Measurements from ENCODE around the gene GMPPA. TPM values are rescaled to one million over a fixed set of nuclear protein-coding genes. Genes with fewer than 3 reads are reported as not detected.

Gene GMPPA
- total and polyA plus RNA-seq, 9 donors: 14.2 to 35.7 (median 23.7) TPM

DNA sequence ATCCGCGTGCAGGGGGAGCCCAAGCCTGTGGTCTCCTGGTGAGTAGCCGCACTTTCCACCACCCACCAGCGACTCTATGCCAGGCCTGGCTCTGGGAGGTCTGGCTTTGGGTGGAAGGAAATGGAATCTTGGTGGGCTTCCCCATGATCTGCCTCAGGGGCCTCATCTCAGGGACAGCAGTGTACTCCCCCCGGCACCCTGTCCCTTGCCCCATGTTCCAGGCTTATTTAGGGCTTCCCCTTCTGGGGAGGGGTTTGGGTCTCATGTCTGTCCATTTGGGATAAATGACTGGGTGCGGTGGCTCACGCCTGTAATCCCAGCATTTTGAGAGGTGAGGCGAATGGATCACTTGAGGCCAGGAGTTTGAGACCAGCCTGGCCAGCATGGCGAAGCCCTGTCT is 36.3 kb upstream of the GMPPA start:
- no peaks in the 10 kb centered on the region for H3K27me3 ChIP-seq
- no peak for TF ChIP-seq POLR2A (IDR thresholded peaks at IDR 0.05)
- TF ChIP-seq, protein P1, sequence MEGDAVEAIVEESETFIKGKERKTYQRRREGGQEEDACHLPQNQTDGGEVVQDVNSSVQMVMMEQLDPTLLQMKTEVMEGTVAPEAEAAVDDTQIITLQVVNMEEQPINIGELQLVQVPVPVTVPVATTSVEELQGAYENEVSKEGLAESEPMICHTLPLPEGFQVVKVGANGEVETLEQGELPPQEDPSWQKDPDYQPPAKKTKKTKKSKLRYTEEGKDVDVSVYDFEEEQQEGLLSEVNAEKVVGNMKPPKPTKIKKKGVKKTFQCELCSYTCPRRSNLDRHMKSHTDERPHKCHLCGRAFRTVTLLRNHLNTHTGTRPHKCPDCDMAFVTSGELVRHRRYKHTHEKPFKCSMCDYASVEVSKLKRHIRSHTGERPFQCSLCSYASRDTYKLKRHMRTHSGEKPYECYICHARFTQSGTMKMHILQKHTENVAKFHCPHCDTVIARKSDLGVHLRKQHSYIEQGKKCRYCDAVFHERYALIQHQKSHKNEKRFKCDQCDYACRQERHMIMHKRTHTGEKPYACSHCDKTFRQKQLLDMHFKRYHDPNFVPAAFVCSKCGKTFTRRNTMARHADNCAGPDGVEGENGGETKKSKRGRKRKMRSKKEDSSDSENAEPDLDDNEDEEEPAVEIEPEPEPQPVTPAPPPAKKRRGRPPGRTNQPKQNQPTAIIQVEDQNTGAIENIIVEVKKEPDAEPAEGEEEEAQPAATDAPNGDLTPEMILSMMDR (IDR thresholded peaks at IDR 0.05): no peak
- no peak for TF ChIP-seq EP300 (IDR thresholded peaks at IDR 0.05)
- intact Hi-C loops (cut with DNase I): loop anchor here in 1 of 4 donors (5.0 kb wide), 1 partner anchor 55 kb away; no protein-coding TSS in a partner anchor
- DNase-seq: peak in 1 of 5 donors; percentile 7
- no peaks in the 10 kb centered on the region for H3K9me3 ChIP-seq
- H3K27ac ChIP-seq: no peak overlapping the region
- peaks cover 16% of the 10 kb centered on the region for H3K4me1 ChIP-seq (ENCODE audit: insufficient read depth)
- WGBS, 3 donors: 91 to 94% (median 94%) methylated on average over 9 of the region's 9 CpGs
- no peak overlapping the region for H3K4me3 ChIP-seq
- H3K36me3 ChIP-seq: no peaks in the 10 kb centered on the region

DNA sequence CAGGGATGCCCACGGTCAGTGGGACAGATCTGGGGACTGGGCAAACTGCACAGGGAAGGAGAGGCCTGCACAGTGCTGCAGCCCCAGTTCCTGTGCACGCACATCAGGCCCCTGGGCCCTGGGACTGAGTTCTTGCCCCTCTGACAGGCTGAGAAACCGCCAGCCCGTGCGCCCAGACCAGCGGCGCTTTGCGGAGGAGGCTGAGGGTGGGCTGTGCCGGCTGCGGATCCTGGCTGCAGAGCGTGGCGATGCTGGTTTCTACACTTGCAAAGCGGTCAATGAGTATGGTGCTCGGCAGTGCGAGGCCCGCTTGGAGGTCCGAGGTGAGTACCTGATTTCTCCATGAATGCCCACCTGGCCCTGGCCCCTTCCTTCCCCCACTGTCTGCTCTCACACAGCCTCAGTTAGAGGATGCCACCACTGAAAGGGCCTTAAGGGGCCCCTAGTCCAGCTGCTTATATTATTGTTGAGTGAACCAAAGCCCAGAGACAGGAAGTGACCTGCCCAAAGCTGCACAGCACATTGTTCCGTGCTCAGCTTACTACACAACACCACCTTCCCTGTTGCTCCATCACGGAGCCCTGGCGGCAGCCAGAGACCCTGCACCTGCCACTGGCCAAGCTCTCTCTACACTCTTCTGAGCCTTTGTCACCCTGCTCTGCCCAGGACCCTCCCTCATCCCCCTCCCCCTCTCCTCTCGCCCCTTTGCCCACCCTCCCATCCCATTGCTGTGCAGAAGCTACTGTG is 34.2 kb upstream of the GMPPA start:
- DNase-seq: peak in 1 of 5 donors; percentile 6
- WGBS, 3 donors: 88 to 94% (median 89%) methylated on average over 21 of the region's 21 CpGs
- Histone ChIP-seq H3K27me3 (no peaks in the 10 kb centered on the region), H3K9me3 (no peaks in the 10 kb centered on the region), H3K4me3 (no peak overlapping the region), H3K4me1 (ENCODE audit: insufficient read depth) (peaks cover 15% of the 10 kb centered on the region), H3K27ac (no peak overlapping the region), H3K36me3 (no peaks in the 10 kb centered on the region)
- intact Hi-C loops (cut with DNase I): loop anchor here in 1 of 4 donors (5.0 kb wide), 1 partner anchor 57 kb away; no protein-coding TSS in a partner anchor
- TF ChIP-seq, protein P1 (IDR thresholded peaks at IDR 0.05): no peak
- no peak for TF ChIP-seq POLR2A (IDR thresholded peaks at IDR 0.05)

DNA sequence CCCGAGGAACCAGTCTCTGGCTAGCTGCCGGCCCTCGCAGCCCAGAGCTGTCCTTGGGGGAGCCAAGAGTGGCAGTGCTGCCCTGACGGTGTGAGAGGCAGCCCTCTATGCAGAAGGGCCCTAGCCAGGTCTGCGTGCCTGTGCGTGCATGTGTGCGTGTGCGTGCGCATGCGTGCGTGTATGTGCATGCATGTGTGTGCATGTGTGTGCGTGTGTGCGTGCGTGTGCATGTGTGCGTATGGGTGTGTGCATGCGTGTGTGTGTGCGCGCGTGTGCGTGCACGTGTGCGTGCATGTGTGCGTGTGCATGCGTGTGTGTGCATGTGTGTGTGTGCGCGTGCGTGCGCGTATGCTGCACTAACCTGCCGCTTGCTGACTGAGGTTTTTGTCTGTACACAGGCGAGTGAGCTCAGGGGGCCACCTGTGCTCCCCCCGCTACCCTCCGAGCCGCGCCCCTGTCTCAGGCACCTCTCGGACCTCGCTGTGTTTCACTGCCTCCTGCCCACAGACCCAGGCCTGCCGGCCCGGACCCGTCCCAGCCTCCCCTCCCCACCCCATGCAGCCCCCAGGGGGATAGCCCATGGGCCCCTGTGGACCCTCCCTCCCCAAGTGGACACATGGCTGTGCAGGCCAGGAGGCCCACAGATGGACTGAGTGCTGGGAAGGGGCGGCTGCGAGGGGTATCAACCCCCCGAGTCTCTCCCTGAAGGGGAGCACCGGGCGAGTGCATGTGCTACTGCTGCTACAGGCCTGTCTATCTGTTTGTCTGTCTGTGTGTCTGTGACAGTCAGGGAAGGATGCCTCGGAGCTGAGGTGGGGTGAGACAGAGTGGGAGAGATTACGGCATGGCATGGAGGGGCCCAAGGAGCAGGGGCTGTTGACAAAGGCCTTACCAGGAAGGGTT is 32.8 kb upstream of the GMPPA start:
- Histone ChIP-seq H3K27me3 (no peaks in the 10 kb centered on the region), H3K27ac (no peak overlapping the region), H3K9me3 (no peaks in the 10 kb centered on the region), H3K4me3 (no peak overlapping the region), H3K4me1 (ENCODE audit: insufficient read depth) (peaks cover 4% of the 10 kb centered on the region), H3K36me3 (no peaks in the 10 kb centered on the region)
- DNase-seq: no peak
- TF ChIP-seq, protein P1 (IDR thresholded peaks at IDR 0.05): no peak
- TF ChIP-seq EP300 (IDR thresholded peaks at IDR 0.05): no peak
- TF ChIP-seq POLR2A (IDR thresholded peaks at IDR 0.05): no peak
- 85 to 87% (median 86%) methylated on average over 44 to 47 of the region's 47 CpGs for WGBS, 3 donors
- intact Hi-C loops (cut with DNase I): no loop called here

- TF ChIP-seq, protein P1 (IDR thresholded peaks at IDR 0.05): no peak
- no peak for TF ChIP-seq EP300 (IDR thresholded peaks at IDR 0.05)
- TF ChIP-seq POLR2A (IDR thresholded peaks at IDR 0.05): no peak
- intact Hi-C loops (cut with DNase I): no loop called here
- Histone ChIP-seq H3K4me1 (ENCODE audit: insufficient read depth) (no peaks in the 10 kb centered on the region), H3K4me3 (no peak overlapping the region), H3K27ac (no peak overlapping the region), H3K36me3 (no peaks in the 10 kb centered on the region), H3K27me3 (no peaks in the 10 kb centered on the region), H3K9me3 (no peaks in the 10 kb centered on the region)
- DNase-seq: no peak
- 73 to 77% (median 75%) methylated on average over 28 of the region's 28 CpGs for WGBS, 3 donors
Observed at GRCh38 chr2:219466816-219467735, 31.6 kb upstream of the GMPPA start.
